ENCODE measurements around the gene CIB4. TPM values are rescaled to one million over a fixed set of nuclear protein-coding genes. Genes with fewer than 3 reads are reported as not detected.

The CIB4 gene
- total and polyA plus RNA-seq, 9 of the 15 experiments (the other 6 are each of a cell fraction or from before 2014, with no cell fraction given): not detected

DNA sequence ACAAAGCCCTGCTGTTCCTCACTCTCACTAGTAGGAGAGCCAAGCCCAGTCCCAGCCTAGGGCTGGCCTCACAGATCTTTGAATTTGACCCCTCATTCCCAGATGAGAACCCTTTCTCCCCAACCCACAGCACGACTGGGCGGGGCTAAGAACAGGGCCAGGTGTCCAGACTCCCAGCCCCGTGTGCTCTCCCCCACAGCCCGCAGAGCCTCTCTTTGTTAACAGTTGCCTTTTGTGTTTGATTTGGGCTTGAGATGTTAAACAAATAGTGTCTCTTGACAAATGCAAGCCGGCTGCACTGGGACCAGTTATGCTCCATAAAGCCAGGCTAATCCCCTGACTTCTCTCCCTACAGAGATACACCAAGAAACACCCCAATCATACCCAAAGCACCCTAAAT is 46.6 kb upstream of the CIB4 start:
- no peak for DNase-seq (ENCODE audit: extremely low read depth in 1 of 4, low spot score in 3 of 4)
- H4K20me1 ChIP-seq (replicated peaks; ENCODE audit: control insufficient read depth, insufficient read depth, low read length): peaks cover 7% of the 10 kb centered on the region
- H3K4me3 ChIP-seq: no peak overlapping the region
- H3K79me2 ChIP-seq (ENCODE audit: control insufficient read depth, insufficient read depth, low read length): no peaks in the 10 kb centered on the region
- peaks cover 4% of the 10 kb centered on the region for H3K9me1 ChIP-seq (ENCODE audit: control insufficient read depth, insufficient read depth, low read length)
- H3K36me3 ChIP-seq (ENCODE audit: control insufficient read depth, insufficient read depth, low read length): no peaks in the 10 kb centered on the region
- WGBS (ENCODE audit: insufficient coverage, low coverage, missing lambda C conversion rate): 0% methylated on average over 5 of the region's 5 CpGs
- H3K9me3 ChIP-seq (replicated peaks; ENCODE audit: control insufficient read depth, insufficient read depth, low read depth, low read length): no peaks in the 10 kb centered on the region
- H3K4me2 ChIP-seq (ENCODE audit: insufficient read depth, low read length): no peak overlapping the region
- intact Hi-C loops (cut with micrococcal nuclease): no loop called here
- no peak for FAIRE-seq
- no peak for ATAC-seq
- TF ChIP-seq NFE2 (IDR thresholded peaks at IDR 0.05; ENCODE audit: low read depth) (no peak), XRCC4 (IDR thresholded peaks at IDR 0.05; ENCODE audit: extremely low read depth, insufficient read depth, insufficient read length) (no peak)
- peaks cover 14 to 66% of the 10 kb centered on the region in 2 experiments for H3K27me3 ChIP-seq (ENCODE audit: control insufficient read depth in 2 of 2, insufficient read depth in 2 of 2, low read length in 2 of 2)
- no peak overlapping the region for H3K9ac ChIP-seq (ENCODE audit: insufficient read depth in 1 of 2, low read depth in 2 of 2, low read length in 2 of 2)
- ChIA-PET CTCF (ENCODE audit: low intra/inter-chr PET ratio) (no interaction called here), POLR2A (no interaction called here)
- H3K4me1 ChIP-seq (replicated peaks in 1 of 2; ENCODE audit: control insufficient read depth in 2 of 2, insufficient read depth in 2 of 2, low read length in 2 of 2): peaks cover 0 to 2% of the 10 kb centered on the region in 2 experiments; a peak in 2 of 5 replicates
- BruUV-seq (replicated peaks): no TSS peak
- H2AFZ ChIP-seq (ENCODE audit: low read depth, low read length): no peak overlapping the region
- no peak overlapping the region for H3K27ac ChIP-seq (ENCODE audit: extremely low read depth, low read depth, low read length)
- in situ Hi-C loops (cut with MboI): no loop called here

DNA sequence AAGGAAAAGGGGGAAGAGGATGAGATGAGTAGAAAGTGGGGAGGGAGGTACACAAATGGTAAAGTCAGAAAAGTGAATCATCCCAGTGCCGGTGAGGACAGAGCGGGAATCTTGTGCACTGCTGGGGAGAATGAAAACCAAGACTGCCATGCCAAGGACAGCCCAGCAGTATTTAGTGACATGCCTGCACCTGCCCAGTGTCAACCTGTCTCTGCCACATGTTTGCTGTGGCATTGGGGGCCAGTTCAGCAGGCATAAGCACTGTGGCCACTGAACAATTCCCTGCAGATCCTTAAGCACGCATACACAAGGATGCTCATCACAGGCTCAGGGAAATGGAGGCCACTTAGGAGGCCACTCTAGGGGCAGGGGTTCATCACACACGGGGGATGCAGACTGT is 46.2 kb upstream of the CIB4 start:
- H3K36me3 ChIP-seq (ENCODE audit: control insufficient read depth, insufficient read depth, low read length): no peaks in the 10 kb centered on the region
- H3K9me3 ChIP-seq (replicated peaks; ENCODE audit: control insufficient read depth, insufficient read depth, low read depth, low read length): no peaks in the 10 kb centered on the region
- H2AFZ ChIP-seq (ENCODE audit: low read depth, low read length): no peak overlapping the region
- no peak overlapping the region for H3K4me3 ChIP-seq
- H3K27ac ChIP-seq (ENCODE audit: extremely low read depth, low read depth, low read length): no peak overlapping the region
- no peak for ATAC-seq
- WGBS (ENCODE audit: insufficient coverage, low coverage, missing lambda C conversion rate): 2% methylated on average over 4 of the region's 4 CpGs
- peaks cover 7% of the 10 kb centered on the region for H4K20me1 ChIP-seq (replicated peaks; ENCODE audit: control insufficient read depth, insufficient read depth, low read length)
- H3K27me3 ChIP-seq (ENCODE audit: control insufficient read depth in 2 of 2, insufficient read depth in 2 of 2, low read length in 2 of 2): peaks cover 13 to 69% of the 10 kb centered on the region in 2 experiments
- no peak overlapping the region for H3K9ac ChIP-seq (ENCODE audit: insufficient read depth in 1 of 2, low read depth in 2 of 2, low read length in 2 of 2)
- no peak for FAIRE-seq
- no peak overlapping the region for H3K4me2 ChIP-seq (ENCODE audit: insufficient read depth, low read length)
- in situ Hi-C loops (cut with MboI): no loop called here
- H3K79me2 ChIP-seq (ENCODE audit: control insufficient read depth, insufficient read depth, low read length): no peaks in the 10 kb centered on the region
- POLR2A ChIA-PET: interaction anchor here (0.6 kb wide), 1 partner anchor 186 kb away, joined by 3 read pairs; no protein-coding TSS in a partner anchor
- TF ChIP-seq, protein P1, sequence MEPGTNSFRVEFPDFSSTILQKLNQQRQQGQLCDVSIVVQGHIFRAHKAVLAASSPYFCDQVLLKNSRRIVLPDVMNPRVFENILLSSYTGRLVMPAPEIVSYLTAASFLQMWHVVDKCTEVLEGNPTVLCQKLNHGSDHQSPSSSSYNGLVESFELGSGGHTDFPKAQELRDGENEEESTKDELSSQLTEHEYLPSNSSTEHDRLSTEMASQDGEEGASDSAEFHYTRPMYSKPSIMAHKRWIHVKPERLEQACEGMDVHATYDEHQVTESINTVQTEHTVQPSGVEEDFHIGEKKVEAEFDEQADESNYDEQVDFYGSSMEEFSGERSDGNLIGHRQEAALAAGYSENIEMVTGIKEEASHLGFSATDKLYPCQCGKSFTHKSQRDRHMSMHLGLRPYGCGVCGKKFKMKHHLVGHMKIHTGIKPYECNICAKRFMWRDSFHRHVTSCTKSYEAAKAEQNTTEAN (CRISPR knock-in tag; IDR thresholded peaks at IDR 0.05): no peak
- no peak for TF ChIP-seq TAF1 (IDR thresholded peaks at IDR 0.05; ENCODE audit: control insufficient read depth, extremely low read depth, insufficient read depth, low read length, severe bottlenecking)
- CTCF ChIA-PET (ENCODE audit: low intra/inter-chr PET ratio): no interaction called here
- H3K9me1 ChIP-seq (ENCODE audit: control insufficient read depth, insufficient read depth, low read length): peaks cover 4% of the 10 kb centered on the region
- no peaks in the 10 kb centered on the region; a peak in 1 of 5 replicates for H3K4me1 ChIP-seq (replicated peaks in 1 of 2; ENCODE audit: control insufficient read depth in 2 of 2, insufficient read depth in 2 of 2, low read length in 2 of 2)
- no TSS peak for BruUV-seq (replicated peaks)
- no peak for DNase-seq (ENCODE audit: extremely low read depth in 1 of 4, low spot score in 3 of 4)
- intact Hi-C loops (cut with micrococcal nuclease): no loop called here
